Effector CD4-positive, alpha-beta T cell (primary cell): Measurements from ENCODE around the gene PRKAG1.

Experiments used
- DNase-seq: peaks from one replicate; pipeline ENCODE4 v3.0.0-alpha.2; 2020

Gene PRKAG1

DNA sequence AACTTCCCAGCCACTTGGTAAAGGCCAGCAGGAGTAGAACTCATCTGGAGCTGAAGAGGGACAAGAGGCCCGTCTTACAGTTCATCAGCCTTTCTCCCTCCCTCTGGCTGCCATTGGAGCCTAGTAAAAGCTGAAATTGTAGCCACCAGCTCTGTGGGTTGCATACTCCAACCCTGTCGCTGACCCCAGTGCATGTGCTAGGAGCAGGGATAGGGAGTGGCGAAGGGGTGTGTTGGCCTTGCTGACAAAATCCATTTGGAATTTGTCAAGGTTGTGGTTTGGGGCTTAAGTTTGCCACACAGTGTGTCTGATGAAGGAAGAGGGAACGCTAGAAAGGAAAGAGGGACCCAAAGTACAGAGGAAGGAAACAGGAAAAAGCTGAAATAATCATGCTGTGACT is 57.2 kb downstream of the PRKAG1 start:
- no peak for DNase-seq

GRCh38 chr12:48960834-48961233 is 57.7 kb downstream of the PRKAG1 start:
- no peak for DNase-seq

DNA sequence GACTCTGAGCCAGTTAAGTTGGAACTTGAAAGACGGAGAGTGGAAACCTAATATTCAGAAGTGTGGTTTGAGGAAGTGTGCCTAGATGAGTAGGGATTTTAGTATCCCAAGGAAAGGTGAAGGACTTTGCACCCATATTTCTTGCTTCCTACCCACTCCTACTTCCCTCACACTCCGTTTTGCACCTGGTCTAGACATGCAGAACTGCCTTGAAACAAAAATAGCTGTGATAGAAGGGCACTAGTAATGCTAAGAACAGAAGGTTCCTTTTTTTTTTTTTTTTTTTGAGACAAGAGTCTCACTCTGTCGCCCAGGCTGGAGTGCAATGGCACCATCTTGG is 60.6 kb downstream of the PRKAG1 start:
- no peak for DNase-seq

DNA sequence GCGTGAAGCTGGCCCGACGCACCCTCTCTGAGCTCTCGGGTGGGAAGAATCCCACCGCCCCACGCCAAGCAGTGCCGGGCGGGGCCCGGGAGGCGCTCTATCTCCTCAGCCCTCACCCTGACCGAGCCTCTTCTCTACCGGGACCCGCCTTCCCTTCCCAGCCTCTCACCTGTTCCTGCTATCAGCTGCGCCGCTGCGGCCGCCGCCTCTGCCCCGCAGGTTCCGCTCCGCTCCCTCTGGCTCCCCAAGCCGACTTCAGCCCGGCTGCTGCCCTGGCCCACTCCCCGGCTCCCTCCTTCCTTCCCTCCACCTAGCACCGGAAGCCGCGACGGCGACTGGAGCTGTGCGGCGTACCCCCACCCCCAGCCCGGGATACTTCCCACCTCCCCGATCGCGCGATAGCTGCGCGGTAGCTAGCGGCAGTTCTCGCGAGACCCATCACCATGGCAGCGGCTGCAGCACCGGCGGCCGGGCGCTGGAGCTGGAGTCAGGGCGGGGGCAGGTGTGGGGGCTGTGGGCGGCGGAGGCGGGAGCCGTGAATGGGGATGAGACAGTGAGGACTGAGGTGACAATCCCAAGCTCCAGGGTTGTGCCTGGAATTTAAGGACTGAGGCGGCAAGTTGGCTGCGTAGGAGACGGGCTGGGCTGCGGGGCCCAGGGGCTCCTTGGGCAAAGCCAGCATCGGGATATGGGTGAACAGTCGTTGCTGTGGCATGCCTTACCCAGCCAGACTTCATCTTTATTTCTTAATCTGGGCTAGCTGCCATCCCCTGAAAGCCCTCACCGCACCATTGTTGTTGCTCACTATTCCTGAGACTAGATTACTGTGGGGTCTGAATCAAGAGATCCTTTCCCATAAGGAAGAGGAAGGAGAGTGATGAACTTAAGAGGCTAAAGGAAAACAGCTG is 61.2 kb downstream of the PRKAG1 start, which contains the start of gene ARF3:
Gene ARF3, minus strand, starts transcription at position 347 of the 908 bp plus-strand sequence. CDS start 16,392 bp downstream, outside the sequence.
- peak; percentile 93 for DNase-seq

GRCh38 chr12:48956279-48957140 is 62.1 kb downstream of the PRKAG1 start:
- DNase-seq: no peak

- no peak for DNase-seq
Measured at GRCh38 chr12:48954841-48955501, 63.6 kb downstream of the PRKAG1 start.

GRCh38 chr12:48954061-48954460 is 64.5 kb downstream of the PRKAG1 start:
- DNase-seq: no peak

DNA sequence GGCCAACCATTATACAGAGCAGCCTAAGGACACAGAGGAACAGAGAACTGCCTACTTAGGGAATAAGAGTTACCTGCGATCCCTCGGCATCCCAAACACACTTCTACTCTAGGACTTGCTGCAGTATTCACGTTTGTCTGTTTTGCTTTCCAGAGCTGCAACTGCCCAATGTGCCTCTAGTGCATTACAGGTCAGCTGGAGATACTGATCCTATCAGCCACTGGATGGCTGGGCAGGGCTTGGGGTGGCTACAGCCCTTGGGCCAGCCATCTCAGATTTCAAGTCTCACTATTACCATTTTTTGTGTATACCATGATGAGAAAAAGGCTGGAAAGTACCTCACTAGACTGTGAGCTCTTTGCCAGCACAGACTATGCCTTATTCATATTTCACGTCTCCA is 65.9 kb downstream of the PRKAG1 start:
- no peak for DNase-seq
